HEK293 (cell line): Measurements from ENCODE around the gene BMERB1.

Experiments
- CTCF ChIA-PET: fragments of 350-600 bp; formaldehyde crosslinking; extraction: SDS; loops from one replicate; lab custom pipeline; 2021; ENCODE audit warnings: antibody characterized with exemption; lab: Yijun Ruan, JAX
- POLR2A ChIA-PET: fragments of 300-600 bp; formaldehyde crosslinking; extraction: SDS; loops from one replicate; lab custom pipeline; 2020; ENCODE audit warnings: antibody characterized with exemption, inconsistent platforms; lab: Yijun Ruan, JAX
- H3K27ac ChIP-seq: fragments of 200-500 bp; sonication (Bioruptor generic); 2 replicates; pipeline ENCODE4 v1.5.1; 2014; ENCODE audit warnings: low read depth, low read length, control low read depth, inconsistent platforms; ENCODE audit errors: extremely low read depth
- H3K36me3 ChIP-seq, 2 experiments: fragments of 200-500 bp in 1 of 2; sonication (Bioruptor generic) in 1 of 2; 1 replicate in 1 of 2; 2 replicates in 1 of 2; pipeline ENCODE4 v1.5.1; 2014 to 2017; ENCODE audit warnings: inconsistent platforms in 2 of 2, low read length in 2 of 2; ENCODE audit not compliant: control insufficient read depth in 2 of 2, insufficient read depth in 1 of 2
- H3K4me1 ChIP-seq: fragments of 200-500 bp; sonication (Bioruptor generic); 2 replicates; pipeline ENCODE4 v1.5.1; 2014; ENCODE audit warnings: mild to moderate bottlenecking, low read length, inconsistent platforms; ENCODE audit not compliant: control insufficient read depth, insufficient read depth
- H3K4me3 ChIP-seq: 2 replicates; pipeline ENCODE4 v1.5.1; 2011; ENCODE audit warnings: low read depth, mild to moderate bottlenecking, control low read depth, low read length, moderate library complexity
- H3K9me3 ChIP-seq: fragments of 200-500 bp; sonication (Bioruptor generic); 2 replicates; pipeline ENCODE4 v1.5.1; 2014; ENCODE audit warnings: low read depth, low read length, inconsistent platforms; ENCODE audit not compliant: control insufficient read depth, insufficient read depth
- GFI1B ChIP-seq: fragments of 450-650 bp; formaldehyde crosslinking; IDR thresholded peaks from 2 replicates; pipeline ENCODE4 v1.5.1; 2016; ENCODE audit warnings: missing biosample characterization, missing genetic modification characterization
- KLF8 ChIP-seq: fragments of 450-650 bp; formaldehyde crosslinking; IDR thresholded peaks from 2 replicates; pipeline ENCODE4 v1.5.1; 2016; ENCODE audit warnings: missing biosample characterization, missing genetic modification characterization
- OSR2 ChIP-seq: fragments of 450-650 bp; formaldehyde crosslinking; IDR thresholded peaks from 2 replicates; pipeline ENCODE4 v1.5.1; 2016; ENCODE audit warnings: missing biosample characterization, missing genetic modification characterization
- ZEB2 ChIP-seq: fragments of 450-650 bp; formaldehyde crosslinking; IDR thresholded peaks from 2 replicates; pipeline ENCODE4 v1.5.1; 2016; ENCODE audit warnings: missing biosample characterization, missing genetic modification characterization
- ZFHX2 ChIP-seq: fragments of 450-650 bp; formaldehyde crosslinking; conservative IDR thresholded peaks from 2 replicates; pipeline ENCODE4 v1.5.1; 2016; ENCODE audit warnings: missing biosample characterization, missing genetic modification characterization
- ZFP41 ChIP-seq: fragments of 450-650 bp; formaldehyde crosslinking; IDR thresholded peaks from 2 replicates; pipeline ENCODE4 v1.5.1; 2016; ENCODE audit warnings: missing biosample characterization, missing genetic modification characterization, borderline replicate concordance
- ZNF10 ChIP-seq: fragments of 450-650 bp; formaldehyde crosslinking; IDR thresholded peaks from 2 replicates; pipeline ENCODE4 v1.5.1; 2017; ENCODE audit warnings: missing biosample characterization, missing genetic modification characterization
- ZNF132 ChIP-seq: fragments of 450-650 bp; formaldehyde crosslinking; IDR thresholded peaks from 2 replicates; pipeline ENCODE4 v1.5.1; 2017; ENCODE audit warnings: missing biosample characterization, missing genetic modification characterization, borderline replicate concordance
- ZNF174 ChIP-seq: fragments of 450-650 bp; formaldehyde crosslinking; IDR thresholded peaks from 2 replicates; pipeline ENCODE4 v1.5.0; 2017; ENCODE audit warnings: missing biosample characterization, mild to moderate bottlenecking, missing genetic modification characterization
- ZNF202 ChIP-seq: fragments of 450-650 bp; formaldehyde crosslinking; IDR thresholded peaks from 2 replicates; pipeline ENCODE4 v1.5.1; 2016; ENCODE audit warnings: missing biosample characterization, missing genetic modification characterization, borderline replicate concordance
- ZNF221 ChIP-seq: fragments of 450-650 bp; formaldehyde crosslinking; IDR thresholded peaks from 2 replicates; pipeline ENCODE4 v1.5.1; 2017; ENCODE audit warnings: missing biosample characterization, missing genetic modification characterization, borderline replicate concordance
- ZNF311 ChIP-seq: fragments of 450-650 bp; formaldehyde crosslinking; IDR thresholded peaks from 2 replicates; pipeline ENCODE4 v1.5.1; 2017; ENCODE audit warnings: missing biosample characterization, missing genetic modification characterization, borderline replicate concordance
- ZNF394 ChIP-seq: fragments of 450-650 bp; formaldehyde crosslinking; IDR thresholded peaks from 2 replicates; pipeline ENCODE4 v1.5.1; 2016; ENCODE audit warnings: missing biosample characterization, missing genetic modification characterization, mild to moderate bottlenecking, moderate library complexity, borderline replicate concordance
- ZNF501 ChIP-seq: fragments of 450-650 bp; formaldehyde crosslinking; IDR thresholded peaks from 2 replicates; pipeline ENCODE4 v1.5.1; 2016; ENCODE audit warnings: missing biosample characterization, missing genetic modification characterization
- ZNF514 ChIP-seq: fragments of 450-650 bp; formaldehyde crosslinking; IDR thresholded peaks from 2 replicates; pipeline ENCODE4 v1.5.1; 2016; ENCODE audit warnings: missing biosample characterization, missing genetic modification characterization
- ZNF776 ChIP-seq: fragments of 450-650 bp; formaldehyde crosslinking; IDR thresholded peaks from 2 replicates; pipeline ENCODE4 v1.5.0; 2017; ENCODE audit warnings: missing biosample characterization, missing genetic modification characterization, borderline replicate concordance
- ZNF792 ChIP-seq: fragments of 450-650 bp; formaldehyde crosslinking; IDR thresholded peaks from 2 replicates; pipeline ENCODE4 v1.5.1; 2016; ENCODE audit warnings: missing biosample characterization, missing genetic modification characterization
- TF ChIP-seq, protein P1 (sequence below): fragments of 450-650 bp; formaldehyde crosslinking; IDR thresholded peaks from 2 replicates; pipeline ENCODE4 v1.5.1; 2016; ENCODE audit warnings: missing biosample characterization, missing genetic modification characterization, borderline replicate concordance
- TF ChIP-seq, protein P2 (sequence below): fragments of 450-650 bp; formaldehyde crosslinking; IDR thresholded peaks from 2 replicates; pipeline ENCODE4; 2016; ENCODE audit warnings: missing biosample characterization, missing genetic modification characterization
- TF ChIP-seq, protein P3 (sequence below): fragments of 450-650 bp; formaldehyde crosslinking; IDR thresholded peaks from 2 replicates; pipeline ENCODE4 v1.5.1; 2016; ENCODE audit warnings: missing biosample characterization, missing genetic modification characterization
- TF ChIP-seq, protein P4 (sequence below): fragments of 450-650 bp; formaldehyde crosslinking; IDR thresholded peaks from 2 replicates; pipeline ENCODE4 v1.5.1; 2017; ENCODE audit warnings: missing biosample characterization, missing genetic modification characterization

The BMERB1 gene

DNA sequence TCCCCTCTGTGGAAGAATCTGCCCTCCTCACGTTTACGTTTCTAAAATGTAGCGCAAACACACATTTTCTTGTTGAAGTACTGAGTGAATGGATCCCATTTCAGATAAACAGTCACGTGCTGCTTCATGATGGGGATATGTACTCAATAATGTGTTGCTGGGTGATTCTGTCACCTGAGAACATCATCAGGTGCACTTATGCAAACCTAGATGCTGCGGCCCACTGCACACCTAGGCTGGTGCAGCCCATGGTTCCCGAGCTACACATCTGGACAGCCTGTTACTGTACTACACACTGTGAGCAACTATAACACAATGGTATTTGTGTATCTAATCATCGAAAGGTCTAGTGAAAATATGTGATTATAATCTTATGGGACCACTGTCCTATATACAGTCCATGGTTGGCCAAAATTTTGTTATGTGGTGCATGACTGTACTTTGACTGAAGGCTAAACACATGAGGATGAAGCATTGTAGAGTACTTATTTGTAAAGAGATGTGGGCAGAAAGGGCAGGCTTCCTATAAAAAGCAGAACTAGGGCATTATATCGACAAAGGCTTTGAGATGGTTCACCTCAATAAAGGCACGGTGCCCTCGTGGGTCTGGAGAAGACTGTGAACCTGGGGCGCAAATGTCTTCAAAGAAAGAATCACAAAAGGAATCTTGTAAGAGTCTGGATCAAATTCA, 182.2 kb downstream of the BMERB1 start (continued):
- TF ChIP-seq, protein P1, sequence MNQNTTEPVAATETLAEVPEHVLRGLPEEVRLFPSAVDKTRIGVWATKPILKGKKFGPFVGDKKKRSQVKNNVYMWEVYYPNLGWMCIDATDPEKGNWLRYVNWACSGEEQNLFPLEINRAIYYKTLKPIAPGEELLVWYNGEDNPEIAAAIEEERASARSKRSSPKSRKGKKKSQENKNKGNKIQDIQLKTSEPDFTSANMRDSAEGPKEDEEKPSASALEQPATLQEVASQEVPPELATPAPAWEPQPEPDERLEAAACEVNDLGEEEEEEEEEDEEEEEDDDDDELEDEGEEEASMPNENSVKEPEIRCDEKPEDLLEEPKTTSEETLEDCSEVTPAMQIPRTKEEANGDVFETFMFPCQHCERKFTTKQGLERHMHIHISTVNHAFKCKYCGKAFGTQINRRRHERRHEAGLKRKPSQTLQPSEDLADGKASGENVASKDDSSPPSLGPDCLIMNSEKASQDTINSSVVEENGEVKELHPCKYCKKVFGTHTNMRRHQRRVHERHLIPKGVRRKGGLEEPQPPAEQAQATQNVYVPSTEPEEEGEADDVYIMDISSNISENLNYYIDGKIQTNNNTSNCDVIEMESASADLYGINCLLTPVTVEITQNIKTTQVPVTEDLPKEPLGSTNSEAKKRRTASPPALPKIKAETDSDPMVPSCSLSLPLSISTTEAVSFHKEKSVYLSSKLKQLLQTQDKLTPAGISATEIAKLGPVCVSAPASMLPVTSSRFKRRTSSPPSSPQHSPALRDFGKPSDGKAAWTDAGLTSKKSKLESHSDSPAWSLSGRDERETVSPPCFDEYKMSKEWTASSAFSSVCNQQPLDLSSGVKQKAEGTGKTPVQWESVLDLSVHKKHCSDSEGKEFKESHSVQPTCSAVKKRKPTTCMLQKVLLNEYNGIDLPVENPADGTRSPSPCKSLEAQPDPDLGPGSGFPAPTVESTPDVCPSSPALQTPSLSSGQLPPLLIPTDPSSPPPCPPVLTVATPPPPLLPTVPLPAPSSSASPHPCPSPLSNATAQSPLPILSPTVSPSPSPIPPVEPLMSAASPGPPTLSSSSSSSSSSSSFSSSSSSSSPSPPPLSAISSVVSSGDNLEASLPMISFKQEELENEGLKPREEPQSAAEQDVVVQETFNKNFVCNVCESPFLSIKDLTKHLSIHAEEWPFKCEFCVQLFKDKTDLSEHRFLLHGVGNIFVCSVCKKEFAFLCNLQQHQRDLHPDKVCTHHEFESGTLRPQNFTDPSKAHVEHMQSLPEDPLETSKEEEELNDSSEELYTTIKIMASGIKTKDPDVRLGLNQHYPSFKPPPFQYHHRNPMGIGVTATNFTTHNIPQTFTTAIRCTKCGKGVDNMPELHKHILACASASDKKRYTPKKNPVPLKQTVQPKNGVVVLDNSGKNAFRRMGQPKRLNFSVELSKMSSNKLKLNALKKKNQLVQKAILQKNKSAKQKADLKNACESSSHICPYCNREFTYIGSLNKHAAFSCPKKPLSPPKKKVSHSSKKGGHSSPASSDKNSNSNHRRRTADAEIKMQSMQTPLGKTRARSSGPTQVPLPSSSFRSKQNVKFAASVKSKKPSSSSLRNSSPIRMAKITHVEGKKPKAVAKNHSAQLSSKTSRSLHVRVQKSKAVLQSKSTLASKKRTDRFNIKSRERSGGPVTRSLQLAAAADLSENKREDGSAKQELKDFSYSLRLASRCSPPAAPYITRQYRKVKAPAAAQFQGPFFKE (tag by site-specific recombination), result no peak
- TF ChIP-seq, protein P2, sequence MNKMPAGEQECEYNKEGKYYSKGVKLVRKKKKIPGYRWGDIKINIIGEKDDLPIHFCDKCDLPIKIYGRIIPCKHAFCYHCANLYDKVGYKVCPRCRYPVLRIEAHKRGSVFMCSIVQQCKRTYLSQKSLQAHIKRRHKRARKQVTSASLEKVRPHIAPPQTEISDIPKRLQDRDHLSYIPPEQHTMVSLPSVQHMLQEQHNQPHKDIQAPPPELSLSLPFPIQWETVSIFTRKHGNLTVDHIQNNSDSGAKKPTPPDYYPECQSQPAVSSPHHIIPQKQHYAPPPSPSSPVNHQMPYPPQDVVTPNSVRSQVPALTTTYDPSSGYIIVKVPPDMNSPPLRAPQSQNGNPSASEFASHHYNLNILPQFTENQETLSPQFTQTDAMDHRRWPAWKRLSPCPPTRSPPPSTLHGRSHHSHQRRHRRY, result no peak
- TF ChIP-seq ZEB2 (tag by site-specific recombination), result no peak
- no peak for TF ChIP-seq ZNF10 (tag by site-specific recombination)
- no peak for TF ChIP-seq ZNF221 (tag by site-specific recombination)
- TF ChIP-seq, protein P3, sequence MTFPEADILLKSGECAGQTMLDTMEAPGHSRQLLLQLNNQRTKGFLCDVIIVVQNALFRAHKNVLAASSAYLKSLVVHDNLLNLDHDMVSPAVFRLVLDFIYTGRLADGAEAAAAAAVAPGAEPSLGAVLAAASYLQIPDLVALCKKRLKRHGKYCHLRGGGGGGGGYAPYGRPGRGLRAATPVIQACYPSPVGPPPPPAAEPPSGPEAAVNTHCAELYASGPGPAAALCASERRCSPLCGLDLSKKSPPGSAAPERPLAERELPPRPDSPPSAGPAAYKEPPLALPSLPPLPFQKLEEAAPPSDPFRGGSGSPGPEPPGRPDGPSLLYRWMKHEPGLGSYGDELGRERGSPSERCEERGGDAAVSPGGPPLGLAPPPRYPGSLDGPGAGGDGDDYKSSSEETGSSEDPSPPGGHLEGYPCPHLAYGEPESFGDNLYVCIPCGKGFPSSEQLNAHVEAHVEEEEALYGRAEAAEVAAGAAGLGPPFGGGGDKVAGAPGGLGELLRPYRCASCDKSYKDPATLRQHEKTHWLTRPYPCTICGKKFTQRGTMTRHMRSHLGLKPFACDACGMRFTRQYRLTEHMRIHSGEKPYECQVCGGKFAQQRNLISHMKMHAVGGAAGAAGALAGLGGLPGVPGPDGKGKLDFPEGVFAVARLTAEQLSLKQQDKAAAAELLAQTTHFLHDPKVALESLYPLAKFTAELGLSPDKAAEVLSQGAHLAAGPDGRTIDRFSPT, result no peak

DNA sequence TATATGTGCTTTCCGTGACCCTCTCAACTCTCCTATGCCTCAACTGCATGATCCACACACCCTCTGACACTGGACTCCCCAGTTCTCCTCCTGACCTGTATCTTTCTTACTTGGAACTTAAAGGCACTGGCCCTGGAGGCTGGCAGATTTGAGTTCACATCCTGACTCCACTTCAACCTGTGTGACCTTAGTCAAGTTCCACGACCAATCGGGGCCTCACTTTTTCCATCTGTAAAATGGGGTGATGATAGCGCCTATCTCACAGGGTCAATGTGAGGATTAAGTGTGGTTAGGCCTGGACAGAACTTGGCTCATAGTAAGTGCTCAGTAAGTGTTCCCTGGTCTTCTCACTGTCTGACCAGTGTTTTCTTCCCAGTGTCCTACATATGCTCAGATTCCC, 183.5 kb downstream of the BMERB1 start:
- ChIA-PET POLR2A (no interaction called here), CTCF (no interaction called here)
- Histone ChIP-seq H3K4me3 (no peak overlapping the region), H3K36me3 (peaks cover 18 to 85% of the 10 kb centered on the region in 2 experiments), H3K4me1 (no peaks in the 10 kb centered on the region), H3K9me3 (no peaks in the 10 kb centered on the region), H3K27ac (no peak overlapping the region)
- TF ChIP-seq ZNF501 (tag by site-specific recombination), result no peak
- TF ChIP-seq ZFHX2 (tag by site-specific recombination), result no peak
- TF ChIP-seq ZNF394 (tag by site-specific recombination), result no peak
- TF ChIP-seq OSR2, result no peak
- no peak for TF ChIP-seq ZNF132
- no peak for TF ChIP-seq ZNF792 (tag by site-specific recombination)

DNA sequence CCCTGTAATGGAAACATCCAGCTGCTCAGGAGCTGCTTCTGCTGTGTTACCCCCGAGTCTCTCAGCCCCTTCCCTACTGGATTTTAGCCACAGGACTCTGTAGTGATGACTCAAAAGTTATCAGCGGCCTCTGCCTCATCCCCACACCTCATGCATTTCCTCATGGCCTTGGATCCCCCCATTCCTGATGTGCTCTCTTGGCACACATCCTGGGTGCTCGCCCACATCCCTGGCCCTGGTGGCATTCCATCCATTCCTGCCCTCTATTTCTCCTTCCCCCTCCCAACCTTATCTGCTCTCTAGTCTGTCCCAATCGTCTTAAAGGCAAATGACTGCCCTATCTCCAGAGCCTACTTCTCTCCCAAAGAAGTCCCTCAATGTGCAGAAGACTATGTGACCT, 184.0 kb downstream of the BMERB1 start:
- Histone ChIP-seq H3K4me1 (no peaks in the 10 kb centered on the region), H3K27ac (no peak overlapping the region), H3K36me3 (peaks cover 18 to 84% of the 10 kb centered on the region in 2 experiments), H3K4me3 (no peak overlapping the region), H3K9me3 (no peaks in the 10 kb centered on the region)
- ChIA-PET POLR2A (no interaction called here), CTCF (no interaction called here)
- TF ChIP-seq ZFP41 (no peak), ZEB2 (tag by site-specific recombination) (no peak), GFI1B (tag by site-specific recombination) (no peak), ZNF776 (tag by site-specific recombination) (no peak), ZNF311 (tag by site-specific recombination) (no peak), ZNF202 (tag by site-specific recombination) (no peak), KLF8 (tag by site-specific recombination) (no peak), ZNF174 (tag by site-specific recombination) (no peak), ZNF514 (tag by site-specific recombination) (no peak)
- TF ChIP-seq, protein P4, sequence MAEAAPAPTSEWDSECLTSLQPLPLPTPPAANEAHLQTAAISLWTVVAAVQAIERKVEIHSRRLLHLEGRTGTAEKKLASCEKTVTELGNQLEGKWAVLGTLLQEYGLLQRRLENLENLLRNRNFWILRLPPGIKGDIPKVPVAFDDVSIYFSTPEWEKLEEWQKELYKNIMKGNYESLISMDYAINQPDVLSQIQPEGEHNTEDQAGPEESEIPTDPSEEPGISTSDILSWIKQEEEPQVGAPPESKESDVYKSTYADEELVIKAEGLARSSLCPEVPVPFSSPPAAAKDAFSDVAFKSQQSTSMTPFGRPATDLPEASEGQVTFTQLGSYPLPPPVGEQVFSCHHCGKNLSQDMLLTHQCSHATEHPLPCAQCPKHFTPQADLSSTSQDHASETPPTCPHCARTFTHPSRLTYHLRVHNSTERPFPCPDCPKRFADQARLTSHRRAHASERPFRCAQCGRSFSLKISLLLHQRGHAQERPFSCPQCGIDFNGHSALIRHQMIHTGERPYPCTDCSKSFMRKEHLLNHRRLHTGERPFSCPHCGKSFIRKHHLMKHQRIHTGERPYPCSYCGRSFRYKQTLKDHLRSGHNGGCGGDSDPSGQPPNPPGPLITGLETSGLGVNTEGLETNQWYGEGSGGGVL (tag by site-specific recombination), result no peak
